Neuronal stem cell (in vitro differentiated cells): ENCODE data around the gene CDK3.

Experiments
- DNase-seq: peaks from one replicate; pipeline ENCODE4 v3.0.0-alpha.2; 2013; ENCODE audit warnings: low spot score
- H2AFZ ChIP-seq: one replicate; pipeline ENCODE4 v1.6.1; 2013; ENCODE audit warnings: mild to moderate bottlenecking, low read length, inconsistent platforms
- H2AK5ac ChIP-seq: 2 replicates; pipeline ENCODE4 v1.6.1; 2013; ENCODE audit warnings: low read depth, mild to moderate bottlenecking, inconsistent platforms, low read length, moderate library complexity, mixed read lengths
- H2BK120ac ChIP-seq: 2 replicates; pipeline ENCODE4 v1.6.1; 2013; ENCODE audit warnings: low read depth, mild to moderate bottlenecking, inconsistent platforms, low read length, moderate library complexity, mixed read lengths
- H2BK12ac ChIP-seq: one replicate; pipeline ENCODE4 v1.6.1; 2013; ENCODE audit warnings: low read length, inconsistent platforms
- H2BK15ac ChIP-seq: 2 replicates; pipeline ENCODE4 v1.6.1; 2013; ENCODE audit warnings: mild to moderate bottlenecking, low read length, inconsistent platforms, mixed read lengths
- H2BK5ac ChIP-seq: one replicate; pipeline ENCODE4 v1.6.1; 2013; ENCODE audit warnings: inconsistent platforms, mild to moderate bottlenecking, low read length, moderate library complexity
- H3K14ac ChIP-seq: one replicate; pipeline ENCODE4 v1.6.1; 2013; ENCODE audit warnings: low read length, inconsistent platforms
- H3K18ac ChIP-seq: 2 replicates; pipeline ENCODE4 v1.6.1; 2013; ENCODE audit warnings: low read length, inconsistent platforms
- H3K23ac ChIP-seq: 2 replicates; pipeline ENCODE4 v1.6.1; 2013; ENCODE audit warnings: low read depth, mild to moderate bottlenecking, mixed read lengths, low read length, inconsistent platforms; ENCODE audit not compliant: poor library complexity
- H3K27ac ChIP-seq: replicated peaks from 3 replicates; pipeline ENCODE4 v1.5.1; 2013; ENCODE audit warnings: low read length, inconsistent platforms
- H3K27me3 ChIP-seq, 3 experiments: 2 replicates each; pipeline ENCODE4 v1.6.1; 2013; ENCODE audit warnings: low read length in 3 of 3, mild to moderate bottlenecking in 2 of 3, inconsistent platforms in 1 of 3, low read depth in 1 of 3, mixed read lengths in 1 of 3, moderate library complexity in 1 of 3; ENCODE audit not compliant: control insufficient read depth in 3 of 3, insufficient read depth in 3 of 3
- H3K36me3 ChIP-seq, 2 donors: replicated peaks in 1 of 2; 2 replicates each; pipeline ENCODE4 v1.6.1; 2013; ENCODE audit warnings: low read length in 2 of 2; ENCODE audit not compliant: control insufficient read depth in 2 of 2, insufficient read depth in 2 of 2
- H3K4ac ChIP-seq: 2 replicates; pipeline ENCODE4 v1.6.1; 2013; ENCODE audit warnings: inconsistent platforms, mild to moderate bottlenecking, low read length, moderate library complexity
- H3K4me1 ChIP-seq, 2 donors: 1 replicate in 1 of 2; 2 replicates in 1 of 2; pipeline ENCODE4 v1.6.1; 2013; ENCODE audit warnings: low read length in 2 of 2, low read depth in 1 of 2; ENCODE audit not compliant: control insufficient read depth in 2 of 2, insufficient read depth in 1 of 2
- H3K4me2 ChIP-seq: one replicate; pipeline ENCODE4 v1.6.1; 2013; ENCODE audit warnings: mild to moderate bottlenecking, low read length, inconsistent platforms; ENCODE audit not compliant: insufficient read depth, poor library complexity, severe bottlenecking
- H3K4me3 ChIP-seq, 2 donors: 2 replicates each; pipeline ENCODE4 v1.5.1; 2013; ENCODE audit warnings: low read length in 2 of 2, mild to moderate bottlenecking in 2 of 2, inconsistent platforms in 1 of 2, moderate library complexity in 1 of 2
- H3K79me1 ChIP-seq: one replicate; pipeline ENCODE4 v1.6.1; 2013; ENCODE audit warnings: low read depth, mild to moderate bottlenecking, inconsistent platforms, low read length, moderate library complexity
- H3K9ac ChIP-seq: one replicate; pipeline ENCODE4 v1.6.1; 2013; ENCODE audit warnings: mild to moderate bottlenecking, low read depth, low read length, inconsistent platforms; ENCODE audit not compliant: poor library complexity
- H3K9me3 ChIP-seq, 2 donors: replicated peaks in 1 of 2; 2 replicates each; pipeline versions ENCODE3 to v1.6.1; 2013; ENCODE audit warnings: low read length in 2 of 2, mild to moderate bottlenecking in 2 of 2, inconsistent platforms in 1 of 2, low read depth in 1 of 2, mixed read lengths in 1 of 2, moderate library complexity in 1 of 2; ENCODE audit not compliant: control insufficient read depth in 2 of 2, insufficient read depth in 1 of 2
- H4K8ac ChIP-seq: one replicate; pipeline ENCODE4 v1.6.1; 2013; ENCODE audit warnings: low read depth, mild to moderate bottlenecking, inconsistent platforms, low read length, moderate library complexity
- H4K91ac ChIP-seq: one replicate; pipeline ENCODE4 v1.6.1; 2013; ENCODE audit warnings: low read length, low read depth, mild to moderate bottlenecking, inconsistent platforms; ENCODE audit not compliant: poor library complexity
- WGBS, 2 donors: extraction: QIAGEN DNeasy Blood & Tissue Kit; methylation state at CpG; one replicate each; pipeline ENCODE4 v1.1.7; 2013; ENCODE audit warnings: missing lambda C conversion rate in 2 of 2, mixed read lengths in 1 of 2; ENCODE audit not compliant: insufficient read length in 2 of 2, insufficient replicate concordance in 1 of 2; ENCODE audit errors: extremely low coverage in 2 of 2; 5-methylcytosine and 5-hydroxymethylcytosine counted together

CDK3 gene

GRCh38 chr17:75981019-75981615 lies 19.5 kb upstream of the CDK3 start:
- no peak overlapping the region for H2AFZ ChIP-seq
- no peak overlapping the region for H3K4me3 ChIP-seq
- H2BK120ac ChIP-seq: no peak overlapping the region
- H3K9me3 ChIP-seq: no peaks in the 10 kb centered on the region
- no peak overlapping the region for H4K91ac ChIP-seq
- H3K14ac ChIP-seq: no peak overlapping the region
- H3K23ac ChIP-seq: no peak overlapping the region
- no peak overlapping the region for H3K4me2 ChIP-seq
- H3K27ac ChIP-seq: no peak overlapping the region
- H3K4ac ChIP-seq: no peak overlapping the region
- H4K8ac ChIP-seq: no peak overlapping the region
- H2BK5ac ChIP-seq: no peak overlapping the region
- H3K9ac ChIP-seq: no peak overlapping the region
- no peak for DNase-seq
- no peak overlapping the region for H2BK12ac ChIP-seq
- H3K36me3 ChIP-seq: peaks cover 0 to 3% of the 10 kb centered on the region in 2 donors
- H2AK5ac ChIP-seq: no peak overlapping the region
- H3K79me1 ChIP-seq: no peaks in the 10 kb centered on the region
- no peak overlapping the region for H3K18ac ChIP-seq
- no peaks in the 10 kb centered on the region for H3K4me1 ChIP-seq
- no peak overlapping the region for H2BK15ac ChIP-seq
- WGBS, 2 donors: no CpG with 5 or more reads among the region's 7 CpGs
- H3K27me3 ChIP-seq: no peaks in the 10 kb centered on the region

- Histone ChIP-seq H3K4ac (no peak overlapping the region), H2BK5ac (no peak overlapping the region), H3K27me3 (no peaks in the 10 kb centered on the region), H3K14ac (no peak overlapping the region), H3K4me2 (no peak overlapping the region), H3K4me1 (no peaks in the 10 kb centered on the region), H3K9ac (no peak overlapping the region), H3K79me1 (no peaks in the 10 kb centered on the region), H3K18ac (no peak overlapping the region), H3K23ac (no peak overlapping the region), H3K4me3 (no peak overlapping the region), H4K8ac (no peak overlapping the region), H2BK120ac (no peak overlapping the region), H3K9me3 (no peaks in the 10 kb centered on the region), H2BK15ac (no peak overlapping the region), H2BK12ac (no peak overlapping the region), H4K91ac (no peak overlapping the region), H2AK5ac (no peak overlapping the region), H3K27ac (no peak overlapping the region), H3K36me3 (peaks cover 0 to 2% of the 10 kb centered on the region in 2 donors), H2AFZ (no peak overlapping the region)
- no CpG with 5 or more reads among the region's 6 CpGs for WGBS, 2 donors
- DNase-seq: no peak
Observed at GRCh38 chr17:75983501-75984181, 17.0 kb upstream of the CDK3 start.

- Histone ChIP-seq H3K4me1 (no peaks in the 10 kb centered on the region), H3K14ac (no peak overlapping the region), H2AK5ac (no peak overlapping the region), H2AFZ (no peak overlapping the region), H3K9me3 (no peaks in the 10 kb centered on the region), H3K36me3 (peaks cover 0 to 4% of the 10 kb centered on the region in 2 donors), H3K18ac (no peak overlapping the region), H2BK120ac (no peak overlapping the region), H3K4me2 (no peak overlapping the region), H3K4me3 (no peak overlapping the region), H4K8ac (no peak overlapping the region), H4K91ac (no peak overlapping the region), H3K79me1 (no peaks in the 10 kb centered on the region), H3K4ac (no peak overlapping the region), H2BK12ac (no peak overlapping the region), H3K27me3 (no peaks in the 10 kb centered on the region), H3K27ac (no peak overlapping the region), H3K23ac (no peak overlapping the region), H2BK15ac (no peak overlapping the region), H3K9ac (no peak overlapping the region), H2BK5ac (no peak overlapping the region)
- no peak for DNase-seq
- no CpG with 5 or more reads among the region's 4 CpGs for WGBS, 2 donors
Observed at GRCh38 chr17:75985986-75986385, 14.7 kb upstream of the CDK3 start.

- Histone ChIP-seq H3K79me1 (no peaks in the 10 kb centered on the region), H3K4me2 (no peak overlapping the region), H3K4me1 (no peaks in the 10 kb centered on the region), H3K4ac (no peak overlapping the region), H3K9ac (no peak overlapping the region), H3K27ac (no peak overlapping the region), H2AK5ac (no peak overlapping the region), H2BK12ac (no peak overlapping the region), H3K9me3 (no peaks in the 10 kb centered on the region), H2BK120ac (no peak overlapping the region), H2BK15ac (no peak overlapping the region), H3K18ac (no peak overlapping the region), H3K4me3 (no peak overlapping the region), H4K8ac (no peak overlapping the region), H2AFZ (no peak overlapping the region), H3K14ac (no peak overlapping the region), H4K91ac (no peak overlapping the region), H3K23ac (no peak overlapping the region), H2BK5ac (no peak overlapping the region), H3K27me3 (no peaks in the 10 kb centered on the region), H3K36me3 (peaks cover 2 to 14% of the 10 kb centered on the region in 2 donors)
- no CpG with 5 or more reads among the region's 4 CpGs for WGBS, 2 donors
- DNase-seq: no peak
Observed at GRCh38 chr17:75987041-75987440, 13.6 kb upstream of the CDK3 start.
